Progenitor cell of endocrine pancreas (in vitro differentiated cells): Measurements from ENCODE around the gene DPP6. TPM values are rescaled to one million over a fixed set of nuclear protein-coding genes. Genes with fewer than 3 reads are reported as not detected.

Source experiments
- DNase-seq: peaks from one replicate; pipeline ENCODE4 v3.0.0; 2021; ENCODE audit warnings: low spot score; ENCODE audit not compliant: unreplicated experiment
- H3K27ac Mint-ChIP-seq: 2 replicates; pipeline ENCODE4 v1.8.0; 2021; ENCODE audit warnings: mild to moderate bottlenecking, moderate library complexity, mixed read lengths
- H3K27me3 Mint-ChIP-seq: 2 replicates; pipeline ENCODE4 v1.8.0; 2021; ENCODE audit warnings: mixed read lengths
- H3K36me3 Mint-ChIP-seq: 2 replicates; pipeline ENCODE4 v1.8.0; 2022; ENCODE audit warnings: mixed read lengths; ENCODE audit not compliant: insufficient read depth
- H3K4me1 Mint-ChIP-seq: 2 replicates; pipeline ENCODE4 v1.8.0; 2021; ENCODE audit warnings: low read depth, mixed read lengths
- H3K4me3 Mint-ChIP-seq: 2 replicates; pipeline ENCODE4 v1.8.0; 2021; ENCODE audit warnings: low read depth, mild to moderate bottlenecking, moderate library complexity, mixed read lengths
- H3K9me3 Mint-ChIP-seq: 2 replicates; pipeline ENCODE4 v1.8.0; 2021; ENCODE audit warnings: low read depth, mixed read lengths
- CTCF ChIP-seq: fragments of 200-600 bp; sonication (generic); IDR thresholded peaks from one replicate; pipeline ENCODE4 v1.5.0; 2021; ENCODE audit warnings: antibody characterized with exemption, mild to moderate bottlenecking; ENCODE audit not compliant: unreplicated experiment
- total RNA-seq: library from RNA; stranded (reverse); gene quantifications from 2 replicates; pipeline ENCODE4 v1.2.1, GENCODE V29; 2021

Gene DPP6
- total RNA-seq, 1 donor from 2014 or later: 13.4 TPM

DNA sequence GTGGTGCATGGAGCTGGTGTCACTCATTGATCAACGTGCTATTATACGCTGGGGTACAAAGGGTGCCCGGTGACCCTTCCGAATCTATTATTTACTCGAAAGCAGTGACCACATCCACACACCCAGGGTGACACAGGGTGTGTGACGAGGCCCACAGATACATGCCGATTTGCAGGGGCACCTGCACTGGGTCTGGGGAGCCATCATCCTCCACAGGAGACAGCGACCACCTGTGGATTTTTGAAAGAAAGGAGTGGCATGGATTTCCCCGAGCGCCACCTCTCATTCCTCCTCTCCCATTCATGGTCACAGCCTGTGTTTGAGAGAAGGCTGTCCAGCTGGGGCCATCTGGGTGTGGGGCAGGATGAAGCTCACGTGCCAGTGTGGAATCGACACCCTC is 701.0 kb downstream of the DPP6 start:
- TF ChIP-seq CTCF: no peak
- Mint-ChIP-seq H3K36me3 (no peaks in the 10 kb centered on the region), H3K9me3 (no peaks in the 10 kb centered on the region)

GRCh38 chr7:154757756-154758155 is 705.6 kb downstream of the DPP6 start:
- Mint-ChIP-seq H3K4me3 (no peak overlapping the region), H3K9me3 (no peaks in the 10 kb centered on the region), H3K27ac (no peak overlapping the region), H3K36me3 (no peaks in the 10 kb centered on the region), H3K27me3 (no peaks in the 10 kb centered on the region), H3K4me1 (peaks cover 5% of the 10 kb centered on the region)
- TF ChIP-seq CTCF: no peak
- DNase-seq: no peak

More for the DNA sequence above, 701.0 kb downstream of the DPP6 start:
- H3K27ac Mint-ChIP-seq: no peak overlapping the region
- H3K4me3 Mint-ChIP-seq: no peak overlapping the region
- H3K4me1 Mint-ChIP-seq: peaks cover 5% of the 10 kb centered on the region
- no peak for DNase-seq
- H3K27me3 Mint-ChIP-seq: peaks cover 7% of the 10 kb centered on the region

- Mint-ChIP-seq H3K27ac (no peak overlapping the region), H3K36me3 (no peaks in the 10 kb centered on the region), H3K27me3 (peaks cover 4% of the 10 kb centered on the region), H3K4me3 (no peak overlapping the region), H3K9me3 (no peaks in the 10 kb centered on the region), H3K4me1 (peaks cover 5% of the 10 kb centered on the region)
- DNase-seq: no peak
- TF ChIP-seq CTCF: no peak
These were observed 707.8 kb downstream of the DPP6 start for GRCh38 chr7:154759989-154760388.

DNA sequence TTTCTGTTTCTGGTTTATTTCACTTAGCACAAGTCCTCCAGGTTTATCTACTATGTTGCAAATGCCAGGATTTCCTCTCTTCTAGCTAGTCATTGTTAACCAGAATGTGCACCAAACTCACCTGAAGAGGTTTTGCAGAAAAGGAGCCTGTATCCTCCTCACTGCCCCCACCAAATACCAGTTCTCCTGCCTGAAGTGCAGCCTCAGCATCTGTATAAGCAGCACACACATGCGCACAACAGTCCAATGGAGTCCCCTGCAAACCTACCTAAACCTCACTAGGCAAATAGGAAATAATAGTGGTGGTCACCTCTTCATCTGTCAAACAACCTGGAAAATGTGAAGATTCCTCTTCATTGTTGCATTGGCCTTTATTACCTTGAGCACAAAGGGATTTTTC is 712.9 kb downstream of the DPP6 start:
- peaks cover 3% of the 10 kb centered on the region for H3K36me3 Mint-ChIP-seq
- H3K27me3 Mint-ChIP-seq: peaks cover 5% of the 10 kb centered on the region
- H3K4me1 Mint-ChIP-seq: no peaks in the 10 kb centered on the region
- H3K27ac Mint-ChIP-seq: no peak overlapping the region
- H3K4me3 Mint-ChIP-seq: no peak overlapping the region
- DNase-seq: no peak
- no peak for TF ChIP-seq CTCF
- H3K9me3 Mint-ChIP-seq: no peaks in the 10 kb centered on the region

DNA sequence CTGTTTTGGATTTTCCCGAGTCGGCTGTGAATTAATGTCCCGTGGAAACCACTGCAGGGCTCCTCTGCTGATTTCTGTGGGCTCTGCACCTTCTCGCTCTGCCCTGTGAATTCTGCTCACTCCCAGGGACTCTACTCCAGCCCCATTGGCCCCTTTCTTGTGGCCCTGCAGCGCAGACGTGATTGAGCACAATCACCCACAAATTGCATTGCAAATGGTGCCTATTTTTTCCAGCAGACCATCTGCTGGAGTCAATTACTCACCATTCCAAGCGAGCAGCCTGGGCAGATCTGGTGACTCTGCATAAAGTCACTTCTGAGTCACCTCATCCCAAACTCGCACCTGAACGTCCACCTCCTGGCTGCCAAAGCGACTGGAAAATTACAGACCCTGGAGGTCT is 714.9 kb downstream of the DPP6 start:
- Mint-ChIP-seq H3K27me3 (peaks cover 5% of the 10 kb centered on the region), H3K4me3 (no peak overlapping the region), H3K4me1 (no peaks in the 10 kb centered on the region), H3K36me3 (peaks cover 4% of the 10 kb centered on the region), H3K27ac (no peak overlapping the region), H3K9me3 (no peaks in the 10 kb centered on the region)
- DNase-seq: no peak
- TF ChIP-seq CTCF: no peak
